IMR-90 (cell line): Measurements from ENCODE around the gene VSTM5. TPM values are rescaled to one million over a fixed set of nuclear protein-coding genes. Genes with fewer than 3 reads are reported as not detected.

ENCODE experiments used
- ATAC-seq: fragments of 200-7000 bp; cut with Tn5 transposase; 2 replicates; pipeline ENCODE4 v1.9.1; 2020; ENCODE audit warnings: low read depth, mild to moderate bottlenecking, moderate library complexity
- BruUV-seq: library from RNA; stranded (reverse); fragments of 400-500 nt; replicated peaks from 2 replicates; lab custom pipeline; 2021; lab: Mats Ljungman, UMichigan
- CTCF ChIA-PET: fragments of 300-600 bp; formaldehyde crosslinking; extraction: SDS; loops from one replicate; lab custom pipeline; 2021; ENCODE audit warnings: antibody characterized with exemption; lab: Yijun Ruan, JAX
- POLR2A ChIA-PET: fragments of 300-600 bp; sonication (Branson Sonifier 250); formaldehyde crosslinking; loops from one replicate; lab custom pipeline; 2022; ENCODE audit warnings: antibody characterized with exemption; ENCODE audit not compliant: unreplicated experiment; lab: Charles Lee
- DNase-seq: peaks from one replicate; pipeline ENCODE4 v3.0.0; 2013
- H2AFZ ChIP-seq: replicated peaks from 2 replicates; pipeline ENCODE3; 2013; ENCODE audit warnings: low read length, mild to moderate bottlenecking; ENCODE audit not compliant: poor library complexity
- H2AK5ac ChIP-seq: 2 replicates; pipeline ENCODE4 v1.6.1; 2013; ENCODE audit warnings: low read depth, low read length, inconsistent platforms
- H2AK9ac ChIP-seq: replicated peaks from 2 replicates; pipeline ENCODE3; 2013; ENCODE audit warnings: mild to moderate bottlenecking, low read depth, low read length, moderate library complexity; ENCODE audit not compliant: poor library complexity
- H2BK120ac ChIP-seq: 2 replicates; pipeline ENCODE4 v1.6.1; 2013; ENCODE audit warnings: low read depth, low read length, inconsistent platforms
- H2BK15ac ChIP-seq: 3 replicates; pipeline ENCODE4 v1.6.1; 2013; ENCODE audit warnings: low read depth, low read length, inconsistent platforms
- H2BK20ac ChIP-seq: 2 replicates; pipeline ENCODE4 v1.6.1; 2013; ENCODE audit warnings: low read depth, mild to moderate bottlenecking, inconsistent platforms, low read length, moderate library complexity
- H2BK5ac ChIP-seq: 2 replicates; pipeline ENCODE4 v1.6.1; 2013; ENCODE audit warnings: mild to moderate bottlenecking, low read depth, low read length, inconsistent platforms; ENCODE audit not compliant: poor library complexity, severe bottlenecking
- H3K14ac ChIP-seq: replicated peaks from 2 replicates; pipeline ENCODE4 v1.6.1; 2013; ENCODE audit warnings: low read depth, low read length, inconsistent platforms
- H3K18ac ChIP-seq: 2 replicates; pipeline ENCODE4 v1.6.1; 2013; ENCODE audit warnings: low read depth, low read length, control low read depth
- H3K23ac ChIP-seq: 2 replicates; pipeline ENCODE4 v1.6.1; 2013; ENCODE audit warnings: low read depth, low read length, inconsistent platforms
- H3K27ac ChIP-seq: 2 replicates; pipeline ENCODE4 v1.5.1; 2013; ENCODE audit warnings: mild to moderate bottlenecking, control low read depth, low read length; ENCODE audit not compliant: insufficient read depth
- H3K27me3 ChIP-seq: 2 replicates; pipeline ENCODE4 v1.6.1; 2013; ENCODE audit warnings: low read length; ENCODE audit not compliant: control insufficient read depth, insufficient read depth
- H3K36me3 ChIP-seq: 2 replicates; pipeline ENCODE4 v1.6.1; 2013; ENCODE audit warnings: low read length, mixed read lengths; ENCODE audit not compliant: control insufficient read depth, insufficient read depth
- H3K4ac ChIP-seq: 2 replicates; pipeline ENCODE4 v1.6.1; 2013; ENCODE audit warnings: low read depth, low read length, inconsistent platforms
- H3K4me1 ChIP-seq: 2 replicates; pipeline ENCODE4 v1.6.1; 2013; ENCODE audit warnings: low read length, mixed read lengths; ENCODE audit not compliant: control insufficient read depth, insufficient read depth
- H3K4me2 ChIP-seq: 2 replicates; pipeline ENCODE4 v1.6.1; 2013; ENCODE audit warnings: low read depth, mild to moderate bottlenecking, control low read depth, low read length, moderate library complexity
- H3K4me3 ChIP-seq: 2 replicates; pipeline ENCODE4 v1.5.1; 2013; ENCODE audit warnings: low read depth, mild to moderate bottlenecking, control low read depth, low read length, moderate library complexity; ENCODE audit not compliant: insufficient read depth
- H3K56ac ChIP-seq: 2 replicates; pipeline ENCODE4 v1.6.1; 2013; ENCODE audit warnings: low read length, inconsistent platforms; ENCODE audit not compliant: insufficient read depth; ENCODE audit errors: extremely low read depth
- H3K79me1 ChIP-seq, 2 experiments: 2 replicates each; pipeline ENCODE4 v1.6.1; 2013; ENCODE audit warnings: low read length in 2 of 2, inconsistent platforms in 1 of 2, low read depth in 1 of 2
- H3K9ac ChIP-seq: 2 replicates; pipeline ENCODE4 v1.6.1; 2013; ENCODE audit warnings: low read depth, low read length, control low read depth
- H3K9me1 ChIP-seq: 2 replicates; pipeline ENCODE4 v1.6.1; 2013; ENCODE audit warnings: low read length, inconsistent platforms; ENCODE audit not compliant: insufficient read depth
- H3K9me3 ChIP-seq: 2 replicates; pipeline ENCODE4 v1.6.1; 2013; ENCODE audit warnings: low read length; ENCODE audit not compliant: control insufficient read depth, insufficient read depth
- H4K20me1 ChIP-seq: 2 replicates; pipeline ENCODE4 v1.6.1; 2013; ENCODE audit warnings: low read length, inconsistent platforms; ENCODE audit not compliant: insufficient read depth
- H4K5ac ChIP-seq: 2 replicates; pipeline ENCODE4 v1.6.1; 2013; ENCODE audit warnings: mild to moderate bottlenecking, low read depth, low read length, control low read depth
- H4K8ac ChIP-seq, 2 experiments: 2 replicates each; pipeline ENCODE4 v1.6.1; 2013; ENCODE audit warnings: low read depth in 2 of 2, low read length in 2 of 2, control low read depth in 1 of 2, inconsistent platforms in 1 of 2
- H4K91ac ChIP-seq: 2 replicates; pipeline ENCODE4 v1.6.1; 2013; ENCODE audit warnings: low read depth, low read length, inconsistent platforms; ENCODE audit not compliant: insufficient read depth
- BHLHE40 ChIP-seq: fragments of 150-350 bp; IDR thresholded peaks from 2 replicates; pipeline ENCODE4 v1.6.1; 2016; ENCODE audit warnings: mild to moderate bottlenecking, low read depth, low read length
- CEBPB ChIP-seq: IDR thresholded peaks from 2 replicates; pipeline ENCODE4 v1.6.1; 2012; ENCODE audit warnings: low read depth, low read length, improper control_type of control experiment
- CHD1 ChIP-seq: IDR thresholded peaks from 2 replicates; pipeline ENCODE4 v1.6.1; 2012; ENCODE audit warnings: low read depth, low read length, improper control_type of control experiment
- FOS ChIP-seq: fragments of 150-350 bp; IDR thresholded peaks from 2 replicates; pipeline ENCODE4 v1.6.1; 2016; ENCODE audit warnings: low read depth, low read length
- MAFK ChIP-seq: IDR thresholded peaks from 2 replicates; pipeline ENCODE4 v1.6.1; 2012; ENCODE audit warnings: low read depth, low read length, improper control_type of control experiment
- MAZ ChIP-seq: IDR thresholded peaks from 2 replicates; pipeline ENCODE4 v1.6.1; 2012; ENCODE audit warnings: low read depth, mild to moderate bottlenecking, low read length, improper control_type of control experiment, moderate library complexity, borderline replicate concordance
- NFE2L2 ChIP-seq: fragments of 150-350 bp; IDR thresholded peaks from 2 replicates; pipeline ENCODE4 v1.6.1; 2016; ENCODE audit warnings: low read depth, mild to moderate bottlenecking, low read length
- POLR2A ChIP-seq: IDR thresholded peaks from 2 replicates; pipeline ENCODE4 v1.6.1; 2012; ENCODE audit warnings: mild to moderate bottlenecking, low read depth, low read length
- RAD21 ChIP-seq: IDR thresholded peaks from 2 replicates; pipeline ENCODE4 v1.6.1; 2012; ENCODE audit warnings: low read length, improper control_type of control experiment
- RCOR1 ChIP-seq: IDR thresholded peaks from 2 replicates; pipeline ENCODE4 v1.6.1; 2012; ENCODE audit warnings: mild to moderate bottlenecking, low read length, improper control_type of control experiment; ENCODE audit not compliant: insufficient replicate concordance
- RFX5 ChIP-seq: IDR thresholded peaks from 2 replicates; pipeline ENCODE4 v1.8.0; 2012; ENCODE audit warnings: low read depth, mild to moderate bottlenecking, low read length, moderate library complexity
- WGBS, 2 experiments: methylation state at CpG; one replicate each; pipeline versions ENCODE4 v1.1.5 to v1.1.7; 2013; ENCODE audit warnings: missing lambda C conversion rate in 2 of 2; ENCODE audit not compliant: insufficient read length in 1 of 2; ENCODE audit errors: extremely low coverage in 2 of 2; 5-methylcytosine and 5-hydroxymethylcytosine counted together
- dilution Hi-C: fragments of 300-500 bp; cut with HindIII; formaldehyde crosslinking; loops from one replicate; pipeline ENCODE4 v1.14.3; 2018; ENCODE audit warnings: low sequenced_read_pairs; ENCODE audit not compliant: unreplicated experiment
- in situ Hi-C: fragments of 300-500 bp; cut with MboI; formaldehyde crosslinking; loops from 3 replicates; pipeline ENCODE4 v1.14.3; 2019; ENCODE audit warnings: low sequenced_read_pairs, inconsistent platforms, mixed read lengths
- intact Hi-C: fragments of 100-400 bp; cut with micrococcal nuclease; formaldehyde crosslinking; loops from 2 replicates; pipeline ENCODE4 v1.10.0; 2022
- polyA plus RNA-seq, 3 experiments: library from polyadenylated mRNA; depleted of rRNA; stranded (reverse); fragments of >200 nt; gene quantifications; 2 replicates each; pipeline ENCODE4 v1.2.3, GENCODE V29; 2012; ENCODE audit warnings: low replicate concordance in 1 of 3
- total RNA-seq: library from RNA; depleted of rRNA; stranded (reverse); fragments of >200 nt; gene quantifications from 2 replicates; pipeline ENCODE4 v1.2.3, GENCODE V29; 2012
- TF ChIP-seq, protein P1 (sequence below): conservative IDR thresholded peaks from 2 replicates; pipeline ENCODE4 v1.5.1; 2012; ENCODE audit warnings: mild to moderate bottlenecking, low read depth, low read length, improper control_type of control experiment
- TF ChIP-seq, protein P2 (sequence below): fragments of 150-350 bp; IDR thresholded peaks from 2 replicates; pipeline ENCODE4 v1.6.1; 2017; ENCODE audit warnings: mild to moderate bottlenecking, antibody characterized with exemption, low read length, low read depth
- TF ChIP-seq, protein P3 (sequence below): fragments of 150-350 bp; IDR thresholded peaks from 2 replicates; pipeline ENCODE4 v1.6.1; 2016; ENCODE audit warnings: low read depth, mild to moderate bottlenecking, low read length, moderate library complexity, borderline replicate concordance

The VSTM5 gene
- total and polyA plus RNA-seq, 2 of the 4 experiments (the other 2 are of a cell fraction) = 0.36 to 0.43 TPM

DNA sequence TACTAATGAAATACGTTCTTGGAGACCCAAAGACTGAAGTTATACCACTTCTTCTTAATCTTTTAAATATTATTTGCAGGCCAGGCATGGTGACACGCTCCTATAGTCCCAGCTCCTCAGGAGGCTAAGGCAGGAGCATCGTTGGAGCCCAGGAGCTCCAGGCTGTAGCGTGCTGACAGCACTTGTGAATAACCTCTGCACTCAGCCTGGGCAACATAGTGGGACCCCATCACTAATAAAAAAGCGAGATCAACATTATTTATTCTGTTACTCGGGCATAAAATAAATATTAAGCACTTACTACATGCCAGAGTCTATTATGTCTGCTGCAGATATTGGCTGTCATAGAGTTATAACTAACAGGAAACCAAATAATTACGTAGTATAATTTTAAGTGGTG lies 67.1 kb downstream of the VSTM5 start:
- H3K4me1 ChIP-seq = peaks cover 4% of the 10 kb centered on the region; the same call in 1 of the 2 replicates
- H4K8ac ChIP-seq = peak overlapping the region; percentile 52 to 92; a peak in 3 of 4 replicates
- intact Hi-C loops (no loop called here), dilution Hi-C loops (no loop called here), in situ Hi-C loops (no loop called here)
- H4K91ac ChIP-seq = no peak overlapping the region
- no peak overlapping the region for H2BK120ac ChIP-seq
- 0 out of 2 replicates have a peak overlapping the region, but pooled peaks have one; percentile 8 for H3K14ac ChIP-seq
- H3K18ac ChIP-seq = no peak overlapping the region
- no peak for ATAC-seq
- peak overlapping the region; percentile 49 for H3K4ac ChIP-seq
- peaks cover 7 to 13% of the 10 kb centered on the region in 2 experiments; a peak in 2 of 4 replicates for H3K79me1 ChIP-seq
- peaks cover 4% of the 10 kb centered on the region; the same call in 1 of the 2 replicates for H3K9me1 ChIP-seq
- no peak overlapping the region; the same call in 1 of the 2 replicates for H3K56ac ChIP-seq
- H2AK9ac ChIP-seq = no peak overlapping the region
- H3K27ac ChIP-seq = no peak overlapping the region
- no peak overlapping the region for H2BK20ac ChIP-seq
- 100% methylated on average over 2 of the region's 7 CpGs; no CpG with 5 or more reads in 1 of the 2 experiments for WGBS, 2 experiments
- no peak overlapping the region for H3K23ac ChIP-seq
- no peak overlapping the region for H2BK5ac ChIP-seq
- peak overlapping the region; percentile 69 for H3K4me2 ChIP-seq
- H2AK5ac ChIP-seq = 0 out of 2 replicates have a peak overlapping the region, but pooled peaks have one; percentile 40
- CTCF ChIA-PET = no interaction called here
- H3K4me3 ChIP-seq = peak overlapping the region; percentile 91
- H2AFZ ChIP-seq = no peak overlapping the region
- H3K27me3 ChIP-seq = no peaks in the 10 kb centered on the region
- peak overlapping the region; percentile 45; the same call in 1 of the 2 replicates for H4K5ac ChIP-seq
- BruUV-seq = no TSS peak
- no peaks in the 10 kb centered on the region for H3K9me3 ChIP-seq
- peaks cover 35% of the 10 kb centered on the region for H4K20me1 ChIP-seq
- no peak for DNase-seq
- no peak for TF ChIP-seq POLR2A
- TF ChIP-seq FOS = no peak
- no peak for TF ChIP-seq BHLHE40
- TF ChIP-seq, protein P1, sequence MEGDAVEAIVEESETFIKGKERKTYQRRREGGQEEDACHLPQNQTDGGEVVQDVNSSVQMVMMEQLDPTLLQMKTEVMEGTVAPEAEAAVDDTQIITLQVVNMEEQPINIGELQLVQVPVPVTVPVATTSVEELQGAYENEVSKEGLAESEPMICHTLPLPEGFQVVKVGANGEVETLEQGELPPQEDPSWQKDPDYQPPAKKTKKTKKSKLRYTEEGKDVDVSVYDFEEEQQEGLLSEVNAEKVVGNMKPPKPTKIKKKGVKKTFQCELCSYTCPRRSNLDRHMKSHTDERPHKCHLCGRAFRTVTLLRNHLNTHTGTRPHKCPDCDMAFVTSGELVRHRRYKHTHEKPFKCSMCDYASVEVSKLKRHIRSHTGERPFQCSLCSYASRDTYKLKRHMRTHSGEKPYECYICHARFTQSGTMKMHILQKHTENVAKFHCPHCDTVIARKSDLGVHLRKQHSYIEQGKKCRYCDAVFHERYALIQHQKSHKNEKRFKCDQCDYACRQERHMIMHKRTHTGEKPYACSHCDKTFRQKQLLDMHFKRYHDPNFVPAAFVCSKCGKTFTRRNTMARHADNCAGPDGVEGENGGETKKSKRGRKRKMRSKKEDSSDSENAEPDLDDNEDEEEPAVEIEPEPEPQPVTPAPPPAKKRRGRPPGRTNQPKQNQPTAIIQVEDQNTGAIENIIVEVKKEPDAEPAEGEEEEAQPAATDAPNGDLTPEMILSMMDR = no peak
- no peak for TF ChIP-seq MAZ
- no peak for TF ChIP-seq RCOR1
- no peak for TF ChIP-seq RFX5
- TF ChIP-seq RAD21 = no peak
- TF ChIP-seq, protein P2, sequence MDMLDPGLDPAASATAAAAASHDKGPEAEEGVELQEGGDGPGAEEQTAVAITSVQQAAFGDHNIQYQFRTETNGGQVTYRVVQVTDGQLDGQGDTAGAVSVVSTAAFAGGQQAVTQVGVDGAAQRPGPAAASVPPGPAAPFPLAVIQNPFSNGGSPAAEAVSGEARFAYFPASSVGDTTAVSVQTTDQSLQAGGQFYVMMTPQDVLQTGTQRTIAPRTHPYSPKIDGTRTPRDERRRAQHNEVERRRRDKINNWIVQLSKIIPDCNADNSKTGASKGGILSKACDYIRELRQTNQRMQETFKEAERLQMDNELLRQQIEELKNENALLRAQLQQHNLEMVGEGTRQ = no peak
- TF ChIP-seq, protein P3, sequence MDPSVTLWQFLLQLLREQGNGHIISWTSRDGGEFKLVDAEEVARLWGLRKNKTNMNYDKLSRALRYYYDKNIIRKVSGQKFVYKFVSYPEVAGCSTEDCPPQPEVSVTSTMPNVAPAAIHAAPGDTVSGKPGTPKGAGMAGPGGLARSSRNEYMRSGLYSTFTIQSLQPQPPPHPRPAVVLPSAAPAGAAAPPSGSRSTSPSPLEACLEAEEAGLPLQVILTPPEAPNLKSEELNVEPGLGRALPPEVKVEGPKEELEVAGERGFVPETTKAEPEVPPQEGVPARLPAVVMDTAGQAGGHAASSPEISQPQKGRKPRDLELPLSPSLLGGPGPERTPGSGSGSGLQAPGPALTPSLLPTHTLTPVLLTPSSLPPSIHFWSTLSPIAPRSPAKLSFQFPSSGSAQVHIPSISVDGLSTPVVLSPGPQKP = no peak
- no peak for TF ChIP-seq MAFK
- no peak for TF ChIP-seq CHD1
- no peak for TF ChIP-seq CEBPB
- TF ChIP-seq NFE2L2 = no peak
- peaks cover 3% of the 10 kb centered on the region; the same call in 1 of the 2 replicates for H3K36me3 ChIP-seq
- H2BK15ac ChIP-seq = no peak overlapping the region
- POLR2A ChIA-PET = interaction anchor here (1.3 kb wide), 2 partner anchors 15 to 43 kb away, joined by 3 to 6 read pairs; no protein-coding TSS in a partner anchor
- H3K9ac ChIP-seq = peak overlapping the region; percentile 79; the same call in 1 of the 2 replicates
